Limb (tissue), 2 donors: ENCODE measurements around the gene LILRB3.
A peak's percentile ranks its signal among the peaks of the same experiment; 100 is the strongest.
"Not testable (repeated sequence)": the region's sequence is repeated elsewhere in the genome, so short reads cannot be mapped to it uniquely, and the experiment has no call there.

Source experiments
- DNase-seq, 2 donors: peaks; one replicate each; pipeline ENCODE4 v3.0.0-alpha.2; 2016; ENCODE audit errors: extremely low spot score in 2 of 2

LILRB3 gene

GRCh38 chr19:54242646-54243045, 19.8 kb upstream of the LILRB3 start, which contains the start of gene LILRA6:
Gene LILRA6, minus strand, starts transcription at chr19:54242790.
- not testable (repeated sequence) for DNase-seq

GRCh38 chr19:54242234-54242633, 19.4 kb upstream of the LILRB3 start:
- not testable (repeated sequence) for DNase-seq

GRCh38 chr19:54240372-54241336, 17.8 kb upstream of the LILRB3 start:
- not testable (repeated sequence) for DNase-seq

GRCh38 chr19:54239491-54240371, 16.9 kb upstream of the LILRB3 start:
- DNase-seq = not testable (repeated sequence)

GRCh38 chr19:54233941-54234340, 11.1 kb upstream of the LILRB3 start:
- no peak for DNase-seq

GRCh38 chr19:54231077-54231931, 8.5 kb upstream of the LILRB3 start:
- DNase-seq = peak; percentile 65 to 86

GRCh38 chr19:54230031-54230430, 7.2 kb upstream of the LILRB3 start:
- DNase-seq = no peak

- no peak for DNase-seq
Measured at GRCh38 chr19:54229146-54229545, 6.3 kb upstream of the LILRB3 start.

GRCh38 chr19:54224619-54225018, 1.8 kb upstream of the LILRB3 start:
- DNase-seq = not testable (repeated sequence)

GRCh38 chr19:54223937-54224281, 1.1 kb upstream of the LILRB3 start:
- not testable (repeated sequence) for DNase-seq

- not testable (repeated sequence) for DNase-seq
Measured at GRCh38 chr19:54223277-54223936, 600 bp upstream of the LILRB3 start.

- DNase-seq = not testable (repeated sequence)
Measured at GRCh38 chr19:54221947-54222346, 860 bp downstream of the LILRB3 start.

GRCh38 chr19:54219702-54220101, 3.1 kb downstream of the LILRB3 start:
- not testable (repeated sequence) for DNase-seq

- DNase-seq = no peak
Measured at GRCh38 chr19:54218960-54219661, 3.7 kb downstream of the LILRB3 start.

- DNase-seq = no peak
Measured at GRCh38 chr19:54218259-54218658, 4.5 kb downstream of the LILRB3 start.

GRCh38 chr19:54217517-54218247, 5.1 kb downstream of the LILRB3 start:
- DNase-seq = not testable (repeated sequence)

- DNase-seq = no peak
Measured at GRCh38 chr19:54216869-54217268, 5.9 kb downstream of the LILRB3 start.

GRCh38 chr19:54214734-54215133, 8.1 kb downstream of the LILRB3 start:
- not testable (repeated sequence) for DNase-seq

GRCh38 chr19:54214217-54214616, 8.6 kb downstream of the LILRB3 start:
- DNase-seq = not testable (repeated sequence)
